Sigmoid colon (tissue), 4 donors: ENCODE results near the gene GRK6.

ENCODE experiments used
- EP300 ChIP-seq, 4 donors: sonication (generic); formaldehyde crosslinking; IDR thresholded peaks; one replicate each; pipeline ENCODE4 v1.6.1; 2017; ENCODE audit warnings: antibody characterized with exemption in 4 of 4
- POLR2A ChIP-seq, 2 donors: fragments of 450-650 bp; IDR thresholded peaks; one replicate each; pipeline ENCODE4 v1.6.1; 2016; ENCODE audit warnings: antibody characterized with exemption in 2 of 2, mild to moderate bottlenecking in 2 of 2, moderate library complexity in 2 of 2
- POLR2AphosphoS5 ChIP-seq, 4 donors: sonication (generic); formaldehyde crosslinking; IDR thresholded peaks; one replicate each; pipeline ENCODE4 v1.6.1; 2017; ENCODE audit warnings: antibody characterized with exemption in 4 of 4
- TF ChIP-seq, protein P1 (sequence below), 4 experiments: fragments of 450-650 bp in 3 of 4; fragments of 200-600 bp in 1 of 4; IDR thresholded peaks; one replicate each; pipeline ENCODE4 v1.5.1; 2016 to 2019; ENCODE audit warnings: antibody characterized with exemption in 4 of 4, mild to moderate bottlenecking in 3 of 4, moderate library complexity in 2 of 4

DNA sequence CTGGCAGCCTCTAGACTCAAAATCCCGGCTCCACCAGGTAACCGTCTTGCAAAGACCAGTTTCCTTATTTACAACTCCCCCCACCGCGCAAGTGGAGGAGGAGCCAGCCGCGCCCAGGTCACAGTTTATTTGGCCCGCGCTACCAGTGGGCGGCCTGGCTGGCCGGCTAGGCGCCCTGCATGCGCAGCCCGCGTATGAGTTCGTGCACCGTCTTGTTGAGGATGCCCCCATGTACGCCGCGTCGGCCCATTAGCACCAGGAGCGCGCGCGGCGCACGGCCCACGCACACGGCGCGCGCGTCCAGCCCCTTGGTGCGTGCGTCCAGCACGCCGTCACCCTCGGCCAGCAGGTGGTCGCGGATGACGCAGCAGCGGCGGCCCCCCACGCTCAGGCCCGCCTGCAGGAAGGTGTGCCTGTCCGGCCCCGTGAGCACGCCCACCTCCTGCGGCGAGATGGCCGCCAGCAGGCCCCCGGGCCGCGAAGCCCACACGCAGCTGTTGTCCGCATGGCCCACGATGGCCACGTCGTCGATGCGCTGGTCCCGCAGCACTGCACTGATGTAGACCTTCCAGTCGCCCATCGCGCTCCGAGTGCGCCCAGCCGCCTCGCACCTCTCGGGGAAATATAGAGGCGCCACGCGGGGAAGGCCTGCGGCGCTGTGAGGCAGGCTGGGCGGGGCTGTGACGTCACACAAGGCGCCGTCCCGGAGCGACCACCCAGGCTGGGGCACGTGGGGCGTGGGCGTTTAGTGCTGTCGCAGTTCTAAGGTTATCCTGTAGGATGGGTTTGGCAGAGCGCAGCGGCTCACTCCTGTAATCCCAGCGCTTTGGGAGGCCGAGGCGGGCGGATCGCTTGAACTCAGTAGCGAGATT, 26.2 kb upstream of the GRK6 start, which contains the start of gene PFN3:
- TF ChIP-seq, protein P1, sequence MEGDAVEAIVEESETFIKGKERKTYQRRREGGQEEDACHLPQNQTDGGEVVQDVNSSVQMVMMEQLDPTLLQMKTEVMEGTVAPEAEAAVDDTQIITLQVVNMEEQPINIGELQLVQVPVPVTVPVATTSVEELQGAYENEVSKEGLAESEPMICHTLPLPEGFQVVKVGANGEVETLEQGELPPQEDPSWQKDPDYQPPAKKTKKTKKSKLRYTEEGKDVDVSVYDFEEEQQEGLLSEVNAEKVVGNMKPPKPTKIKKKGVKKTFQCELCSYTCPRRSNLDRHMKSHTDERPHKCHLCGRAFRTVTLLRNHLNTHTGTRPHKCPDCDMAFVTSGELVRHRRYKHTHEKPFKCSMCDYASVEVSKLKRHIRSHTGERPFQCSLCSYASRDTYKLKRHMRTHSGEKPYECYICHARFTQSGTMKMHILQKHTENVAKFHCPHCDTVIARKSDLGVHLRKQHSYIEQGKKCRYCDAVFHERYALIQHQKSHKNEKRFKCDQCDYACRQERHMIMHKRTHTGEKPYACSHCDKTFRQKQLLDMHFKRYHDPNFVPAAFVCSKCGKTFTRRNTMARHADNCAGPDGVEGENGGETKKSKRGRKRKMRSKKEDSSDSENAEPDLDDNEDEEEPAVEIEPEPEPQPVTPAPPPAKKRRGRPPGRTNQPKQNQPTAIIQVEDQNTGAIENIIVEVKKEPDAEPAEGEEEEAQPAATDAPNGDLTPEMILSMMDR (IDR thresholded peaks at IDR 0.05): no peak
- TF ChIP-seq POLR2A (IDR thresholded peaks at IDR 0.05) (no peak), EP300 (IDR thresholded peaks at IDR 0.05) (no peak), POLR2AphosphoS5 (IDR thresholded peaks at IDR 0.05) (no peak)
